HG03469 (cell line): ENCODE measurements around the gene IL12RB1.

Source experiments
- ATAC-seq: cut with Tn5 transposase; IDR thresholded peaks from one replicate; pipeline ENCODE4 v1.9.1; 2021; ENCODE audit warnings: mild to moderate bottlenecking, moderate library complexity, moderate number of reproducible peaks; ENCODE audit not compliant: unreplicated experiment

The IL12RB1 gene

GRCh38 chr19:18086590-18087138 lies at the start of gene IL12RB1:
Gene IL12RB1 (minus strand): TSS chr19:18086934. CDS start chr19:18086823, 111 bp downstream.
- ATAC-seq = no peak

GRCh38 chr19:18135712-18136584 lies 49.2 kb upstream of the IL12RB1 start:
- ATAC-seq = no peak

- ATAC-seq = no peak
Observed at GRCh38 chr19:18131841-18132596, 45.3 kb upstream of the IL12RB1 start.

- no peak for ATAC-seq
Observed at GRCh38 chr19:18130523-18131242, 43.9 kb upstream of the IL12RB1 start.

- ATAC-seq = no peak
Observed at GRCh38 chr19:18128805-18129204, 42.1 kb upstream of the IL12RB1 start.

- no peak for ATAC-seq
Observed at GRCh38 chr19:18128044-18128443, 41.3 kb upstream of the IL12RB1 start.

GRCh38 chr19:18126097-18126496 lies 39.4 kb upstream of the IL12RB1 start:
- no peak for ATAC-seq

- ATAC-seq = no peak
Observed at GRCh38 chr19:18123819-18124218, 37.1 kb upstream of the IL12RB1 start.

GRCh38 chr19:18122860-18123795 lies 36.4 kb upstream of the IL12RB1 start:
- ATAC-seq = no peak

- no peak for ATAC-seq
Observed at GRCh38 chr19:18122424-18122823, 35.7 kb upstream of the IL12RB1 start.

- no peak for ATAC-seq
Observed at GRCh38 chr19:18121166-18121565, 34.4 kb upstream of the IL12RB1 start.

GRCh38 chr19:18120127-18120526 lies 33.4 kb upstream of the IL12RB1 start:
- no peak for ATAC-seq

GRCh38 chr19:18119717-18120105 lies 33.0 kb upstream of the IL12RB1 start:
- ATAC-seq = no peak

GRCh38 chr19:18119013-18119716 lies 32.4 kb upstream of the IL12RB1 start:
- no peak for ATAC-seq

GRCh38 chr19:18118420-18119012 lies 31.8 kb upstream of the IL12RB1 start:
- ATAC-seq = no peak

GRCh38 chr19:18117692-18118378 lies 31.1 kb upstream of the IL12RB1 start:
- ATAC-seq = peak; percentile 41

- no peak for ATAC-seq
Observed at GRCh38 chr19:18117364-18117691, 30.6 kb upstream of the IL12RB1 start.

- no peak for ATAC-seq
Observed at GRCh38 chr19:18114483-18114882, 27.7 kb upstream of the IL12RB1 start.
